ENCODE measurements around the gene HYAL2.
A peak's percentile ranks its signal among the peaks of the same experiment; 100 is the strongest.

HYAL2 gene

DNA sequence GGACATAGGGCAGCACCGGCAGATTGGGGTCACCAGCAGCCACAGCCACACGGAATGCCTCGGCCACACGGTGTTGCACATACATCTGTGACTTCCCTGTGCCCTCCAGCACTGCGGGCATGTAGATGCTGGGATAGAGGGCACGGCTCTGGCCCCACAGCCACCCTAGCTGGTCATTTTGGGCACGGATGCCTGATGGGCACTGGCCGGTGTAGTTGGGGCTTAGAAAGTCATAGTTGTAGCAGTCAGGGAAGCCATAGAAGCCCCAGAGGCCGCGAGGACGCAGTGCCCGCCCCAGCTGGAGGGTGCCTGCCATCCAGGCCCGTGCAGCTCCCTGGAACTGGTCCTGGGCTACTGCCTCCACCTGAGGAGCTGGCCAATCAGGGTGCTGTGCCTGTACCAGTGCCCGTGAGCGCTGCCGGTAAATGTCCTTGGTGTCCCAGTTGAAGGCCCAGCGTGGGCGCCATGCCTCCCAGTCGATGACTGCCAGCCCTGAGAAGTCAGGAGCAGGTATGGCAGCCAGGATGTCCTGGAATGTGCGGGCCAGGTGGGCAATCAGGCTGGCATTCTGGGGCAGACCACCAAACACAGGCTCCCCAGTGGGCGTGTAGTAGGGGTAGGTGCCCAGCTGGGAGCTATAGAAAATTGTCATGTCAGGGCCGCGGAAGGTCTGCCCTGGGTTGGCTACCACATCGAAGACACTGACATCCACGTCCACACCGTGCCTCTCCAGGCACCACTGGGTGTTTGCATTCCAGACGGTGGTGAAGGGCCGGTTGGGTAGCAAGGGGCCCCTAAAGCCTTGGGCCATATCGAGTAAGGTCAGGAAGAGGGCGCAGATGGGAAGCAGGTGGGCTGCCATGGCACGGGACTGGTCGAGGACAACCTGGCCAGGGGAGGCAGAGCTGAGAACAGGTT is 20.2 kb downstream of the HYAL2 start:
- TF ChIP-seq, protein P1, sequence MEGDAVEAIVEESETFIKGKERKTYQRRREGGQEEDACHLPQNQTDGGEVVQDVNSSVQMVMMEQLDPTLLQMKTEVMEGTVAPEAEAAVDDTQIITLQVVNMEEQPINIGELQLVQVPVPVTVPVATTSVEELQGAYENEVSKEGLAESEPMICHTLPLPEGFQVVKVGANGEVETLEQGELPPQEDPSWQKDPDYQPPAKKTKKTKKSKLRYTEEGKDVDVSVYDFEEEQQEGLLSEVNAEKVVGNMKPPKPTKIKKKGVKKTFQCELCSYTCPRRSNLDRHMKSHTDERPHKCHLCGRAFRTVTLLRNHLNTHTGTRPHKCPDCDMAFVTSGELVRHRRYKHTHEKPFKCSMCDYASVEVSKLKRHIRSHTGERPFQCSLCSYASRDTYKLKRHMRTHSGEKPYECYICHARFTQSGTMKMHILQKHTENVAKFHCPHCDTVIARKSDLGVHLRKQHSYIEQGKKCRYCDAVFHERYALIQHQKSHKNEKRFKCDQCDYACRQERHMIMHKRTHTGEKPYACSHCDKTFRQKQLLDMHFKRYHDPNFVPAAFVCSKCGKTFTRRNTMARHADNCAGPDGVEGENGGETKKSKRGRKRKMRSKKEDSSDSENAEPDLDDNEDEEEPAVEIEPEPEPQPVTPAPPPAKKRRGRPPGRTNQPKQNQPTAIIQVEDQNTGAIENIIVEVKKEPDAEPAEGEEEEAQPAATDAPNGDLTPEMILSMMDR (conservative IDR thresholded peaks at IDR 0.05; ENCODE audit: control insufficient read depth, insufficient read depth, low read depth, low read length), result no peak
- DNase-seq (ENCODE audit: low read depth), result no peak
- no peak overlapping the region for H3K4me3 ChIP-seq (ENCODE audit: control insufficient read depth, low read depth, low read length)

DNA sequence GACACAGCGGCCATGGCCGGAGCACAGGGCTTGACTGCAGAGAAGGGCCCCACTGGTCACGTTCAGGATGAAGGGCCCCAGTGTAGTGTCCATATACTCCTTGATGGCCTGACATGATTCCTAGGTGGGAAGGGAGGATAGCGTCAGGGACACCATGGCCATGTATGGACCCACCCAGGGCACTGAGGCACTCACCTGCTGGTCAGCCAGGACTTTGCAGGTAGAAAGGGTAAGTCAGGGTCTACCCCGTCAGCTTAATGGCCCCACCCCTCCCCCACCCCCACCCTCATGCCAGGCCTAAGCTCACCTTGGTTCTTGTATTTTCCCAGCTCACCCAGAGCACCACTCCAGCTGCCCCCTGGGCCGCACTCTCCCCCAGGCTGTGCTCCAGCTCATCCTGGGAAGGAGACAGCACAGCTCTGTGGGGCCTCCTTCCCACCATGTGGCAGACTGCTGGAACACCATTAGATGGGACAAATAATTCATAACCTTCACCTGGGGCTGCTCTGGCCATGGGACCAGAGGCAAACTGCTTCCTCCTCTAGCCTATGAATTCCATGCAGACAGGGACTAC is 21.8 kb downstream of the HYAL2 start:
- TF ChIP-seq, protein P1 (conservative IDR thresholded peaks at IDR 0.05; ENCODE audit: control insufficient read depth, insufficient read depth, low read depth, low read length), result no peak
- no peak overlapping the region for H3K4me3 ChIP-seq (ENCODE audit: control insufficient read depth, low read depth, low read length)
- no peak for DNase-seq (ENCODE audit: low read depth)

DNA sequence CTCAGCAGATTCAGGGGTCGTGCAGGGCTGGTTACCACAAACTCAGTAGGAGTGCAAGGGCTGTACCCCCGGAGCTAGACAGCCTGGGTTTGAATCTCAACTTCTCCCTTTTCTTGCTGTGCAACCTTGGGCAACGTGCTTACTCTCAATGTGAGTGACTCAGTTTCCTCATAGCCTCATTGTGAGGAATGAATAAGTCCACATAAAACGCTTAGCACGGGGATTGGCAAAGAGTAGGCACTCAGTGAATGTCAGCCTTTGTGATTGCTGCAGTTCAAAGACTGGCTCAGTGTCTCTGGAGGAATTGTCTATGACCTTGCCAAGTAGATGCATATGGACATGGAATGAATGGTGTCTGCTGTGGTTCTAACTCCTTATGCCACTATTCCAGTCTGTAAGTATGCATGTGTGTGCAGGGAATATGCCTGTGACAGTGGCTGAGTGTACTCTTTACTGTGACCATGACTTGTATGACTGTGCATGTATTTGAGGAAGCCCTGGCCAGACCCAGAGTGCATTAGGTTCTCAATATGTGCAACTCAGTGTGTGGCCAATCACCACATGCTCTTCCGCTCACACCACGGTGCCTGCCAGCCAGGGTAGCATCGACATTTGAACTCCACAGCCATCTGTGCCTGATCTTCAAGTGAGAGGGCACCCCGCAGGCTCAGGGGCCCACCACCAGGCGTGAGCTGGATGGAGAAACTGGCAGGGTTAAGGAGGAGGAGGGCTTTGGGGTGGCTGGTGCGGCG is 22.4 kb downstream of the HYAL2 start:
- H3K4me3 ChIP-seq (ENCODE audit: control insufficient read depth, low read depth, low read length), result peak overlapping the region; percentile 51
- TF ChIP-seq, protein P1 (conservative IDR thresholded peaks at IDR 0.05; ENCODE audit: control insufficient read depth, insufficient read depth, low read depth, low read length), result no peak
- DNase-seq (ENCODE audit: low read depth), result peak; percentile 80

DNA sequence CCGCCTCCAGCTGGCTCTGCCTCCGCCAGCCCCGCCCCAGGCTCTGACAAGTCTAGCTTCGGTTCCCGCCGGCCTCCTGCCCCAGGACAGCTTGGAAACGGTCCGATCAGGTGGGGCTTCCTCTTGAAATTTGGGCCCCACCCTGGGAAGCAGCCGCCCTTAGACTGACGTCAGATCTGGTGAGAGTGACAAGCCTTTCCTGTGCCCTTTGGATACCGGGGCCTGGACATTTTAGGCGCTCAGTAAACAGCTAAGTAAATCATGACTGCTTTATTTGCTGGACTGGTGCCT is 23.0 kb downstream of the HYAL2 start:
- DNase-seq (ENCODE audit: low read depth), result no peak
- TF ChIP-seq, protein P1 (conservative IDR thresholded peaks at IDR 0.05; ENCODE audit: control insufficient read depth, insufficient read depth, low read depth, low read length), result no peak
- H3K4me3 ChIP-seq (ENCODE audit: control insufficient read depth, low read depth, low read length), result peak overlapping the region; percentile 51

DNA sequence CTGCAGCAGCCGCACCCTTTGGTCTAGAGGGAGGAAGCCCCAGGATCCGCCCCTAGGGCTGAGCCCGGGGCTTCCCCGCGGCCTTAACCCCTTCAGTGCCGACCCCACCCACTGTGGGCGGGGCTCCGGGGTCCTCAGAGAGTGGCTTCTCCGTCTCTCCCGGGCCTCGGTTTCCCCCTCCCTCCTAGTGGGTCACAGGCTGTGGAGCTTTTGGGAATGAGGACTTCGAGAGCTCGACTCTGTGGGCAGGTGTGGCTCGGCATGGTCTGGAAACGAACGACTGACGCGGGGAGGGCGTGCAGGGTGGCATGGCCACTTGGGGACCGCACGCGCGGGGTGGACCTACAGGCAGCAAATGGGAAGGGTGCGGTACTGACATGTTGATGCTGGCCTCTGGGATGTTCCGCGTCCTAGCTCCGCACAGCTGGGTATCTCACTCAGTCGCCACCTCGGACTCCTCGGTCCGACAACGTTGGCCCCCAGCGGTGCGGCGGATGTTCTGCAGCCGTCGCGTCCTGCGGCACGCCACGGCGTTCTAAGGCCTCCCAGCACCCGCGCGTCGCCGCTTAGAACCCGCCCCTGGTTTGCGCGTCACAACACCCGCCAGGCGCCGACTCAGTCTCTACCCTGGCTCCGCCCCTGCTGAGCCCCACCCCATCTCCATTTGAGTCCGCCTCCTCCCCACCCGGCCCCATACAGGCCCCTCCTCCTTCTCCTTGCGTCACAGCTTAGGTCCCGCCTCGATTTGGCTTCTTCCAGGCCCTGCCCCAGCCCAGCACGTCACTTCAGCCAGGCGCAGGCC is 23.5 kb downstream of the HYAL2 start, which contains the start of the genes HYAL3 and NAA80:
HYAL3 (minus strand) TSS at position 570 of the 802 bp plus-strand sequence. CDS start 3,803 bp downstream, outside the sequence.
NAA80 (minus strand) TSS at position 570 of the 802 bp plus-strand sequence. CDS start 1,942 bp downstream, outside the sequence.
- DNase-seq (ENCODE audit: low read depth), result peak; percentile 99
- H3K4me3 ChIP-seq (ENCODE audit: control insufficient read depth, low read depth, low read length), result peak within 1 kb of the TSS; percentile 86
- TF ChIP-seq, protein P1 (conservative IDR thresholded peaks at IDR 0.05; ENCODE audit: control insufficient read depth, insufficient read depth, low read depth, low read length), result peak; percentile 0
